OCI-M1 (cell line): ENCODE data around the gene TNFRSF8.

Experiments used
- DNase-seq: peaks from one replicate; lab custom pipeline; 2025; lab: John Stamatoyannopoulos, UW

Gene TNFRSF8

DNA sequence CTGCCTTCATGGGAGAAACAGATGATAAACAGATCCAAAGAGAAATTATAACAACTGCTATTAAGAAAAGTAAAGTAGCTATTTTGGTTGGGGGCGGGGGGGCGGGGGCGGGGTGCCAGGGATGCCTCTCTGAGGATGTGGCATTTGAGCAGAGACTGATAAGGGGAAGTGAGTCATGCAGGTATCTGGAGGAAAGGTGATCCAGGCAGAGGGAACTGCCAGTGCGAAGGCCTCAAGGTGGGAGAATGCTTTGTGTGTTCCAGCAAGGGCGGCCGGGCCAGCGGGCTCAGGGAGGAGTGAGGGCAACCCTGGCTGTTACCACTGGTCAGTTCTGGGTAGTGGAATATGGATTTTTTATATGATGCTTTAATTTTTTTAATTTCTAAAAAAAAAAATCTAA lies 96.7 kb downstream of the TNFRSF8 start:
- DNase-seq, result no peak

DNA sequence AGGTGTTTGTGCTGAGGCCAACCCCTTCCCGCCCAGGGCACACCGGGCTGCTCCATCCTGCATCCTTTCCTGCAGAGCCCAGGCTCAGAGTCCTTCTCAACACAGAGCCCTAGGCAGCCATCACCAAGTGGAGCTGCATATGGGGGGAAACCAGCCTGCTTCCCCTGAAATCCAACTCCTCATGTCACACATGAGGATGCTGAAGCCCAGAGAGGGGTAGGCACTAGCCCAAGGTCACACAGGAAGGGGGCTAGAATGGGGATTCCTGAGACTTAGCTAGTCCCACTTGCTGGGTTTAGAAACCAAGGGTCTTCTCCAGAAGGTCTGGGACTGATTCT lies 98.2 kb downstream of the TNFRSF8 start:
- no peak for DNase-seq

DNA sequence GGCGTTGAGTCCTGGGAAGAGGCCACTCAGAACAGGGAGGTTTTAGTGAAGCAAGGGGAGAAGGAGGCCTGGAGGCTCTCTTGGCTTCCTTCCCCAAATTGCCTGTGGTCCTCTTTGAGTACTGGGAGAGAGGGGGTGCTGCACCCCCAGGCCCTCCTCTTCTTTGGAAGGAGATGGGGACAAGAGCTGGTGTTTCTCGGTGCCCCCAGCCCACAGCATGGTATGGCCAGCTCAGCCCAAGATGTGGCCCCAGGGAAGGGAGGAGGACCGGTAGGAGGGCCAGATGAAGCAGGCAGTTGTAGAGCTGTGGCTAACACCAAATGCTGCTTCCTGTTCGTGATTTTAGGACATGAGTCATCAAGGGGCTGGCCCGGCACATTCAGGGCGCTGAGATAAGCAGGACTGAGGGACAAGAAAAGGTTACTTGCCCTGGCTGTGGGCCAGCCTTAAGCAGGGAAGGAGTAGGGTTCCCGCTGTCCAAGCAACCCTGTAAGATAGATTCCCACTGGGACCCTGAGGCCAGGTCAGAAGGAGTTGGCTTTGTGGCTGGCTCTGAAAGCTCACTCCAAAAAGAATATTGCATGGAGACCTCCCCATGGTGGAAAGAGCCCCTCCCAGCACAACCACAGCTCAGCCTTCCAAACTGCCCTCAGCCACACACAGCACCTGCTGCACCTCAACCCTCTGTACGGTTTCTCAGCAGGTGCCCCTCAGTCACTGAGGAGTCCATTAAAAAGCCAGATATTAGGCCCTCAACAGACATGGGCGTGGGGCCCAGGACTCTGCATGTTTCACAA lies 98.8 kb downstream of the TNFRSF8 start:
- peak; percentile 96 for DNase-seq

DNA sequence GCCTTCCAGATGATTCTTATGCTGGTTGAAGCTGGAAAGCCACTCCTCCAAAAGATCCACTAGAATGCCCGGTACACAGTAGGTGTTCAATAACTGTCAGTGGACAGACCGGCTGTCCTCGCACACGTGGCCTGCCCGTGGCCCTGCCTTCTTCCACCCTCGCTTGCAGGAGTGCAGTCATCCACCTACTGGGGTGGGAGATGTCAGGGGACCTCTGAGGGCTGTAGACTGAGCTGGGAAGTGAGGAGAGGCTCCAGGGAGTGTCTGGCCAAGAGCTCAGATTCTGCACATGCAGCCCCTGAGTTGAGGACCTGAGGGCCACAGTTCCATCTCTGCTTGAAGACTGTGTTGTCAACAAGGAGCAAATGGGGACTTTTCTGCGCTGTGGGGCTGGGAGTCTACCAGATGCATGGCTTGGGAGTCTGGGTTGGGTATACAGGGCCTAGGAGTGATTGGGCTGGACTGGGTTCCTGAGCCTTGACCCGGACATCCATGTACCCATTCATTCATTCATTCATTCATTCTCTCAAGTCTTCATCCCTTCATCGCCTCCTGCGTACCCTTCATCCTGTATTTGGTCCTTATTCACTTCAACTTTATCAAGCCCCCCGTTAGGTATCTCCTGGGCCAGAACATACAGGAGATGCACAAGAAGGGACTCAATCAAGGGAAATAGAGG lies 99.5 kb downstream of the TNFRSF8 start:
- no peak for DNase-seq

DNA sequence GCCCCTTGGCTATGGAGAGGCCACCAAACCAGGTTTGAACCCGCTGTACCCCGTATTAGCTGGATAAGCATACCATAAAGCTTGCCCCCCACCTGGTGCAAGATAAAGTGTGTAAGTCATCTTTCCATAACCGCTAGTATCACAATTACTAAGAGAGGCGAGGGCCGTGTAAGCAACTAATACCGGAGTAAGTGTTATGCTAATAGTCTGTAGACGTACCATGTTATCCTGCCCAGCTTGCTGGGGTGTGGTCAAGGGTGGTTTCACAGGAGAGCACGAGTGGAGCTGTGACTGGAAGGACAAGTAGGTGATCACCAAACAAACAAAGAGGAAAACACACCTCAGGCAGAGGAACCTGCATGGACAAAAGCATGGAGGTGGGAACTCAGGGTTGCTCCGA lies 100.1 kb downstream of the TNFRSF8 start:
- no peak for DNase-seq

DNA sequence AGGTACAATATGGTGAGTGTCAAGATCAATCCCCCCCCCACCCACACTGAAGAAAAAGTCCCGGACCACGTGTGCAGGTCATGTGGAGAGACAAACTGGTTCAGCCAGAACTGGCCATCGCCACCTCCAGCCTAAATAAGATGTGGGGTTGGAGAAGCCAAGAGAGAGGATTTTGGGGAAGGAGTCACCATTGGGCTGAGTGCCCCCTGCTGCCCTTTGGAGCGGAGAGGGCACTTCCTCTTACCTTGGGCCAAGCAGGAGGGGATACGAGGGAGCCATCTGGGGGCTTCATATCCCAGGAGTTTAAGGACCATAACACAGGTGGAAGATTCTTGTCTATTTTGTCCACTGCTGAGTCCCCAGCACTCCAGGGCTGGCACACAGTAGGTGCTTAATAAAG lies 101.1 kb downstream of the TNFRSF8 start:
- no peak for DNase-seq

DNA sequence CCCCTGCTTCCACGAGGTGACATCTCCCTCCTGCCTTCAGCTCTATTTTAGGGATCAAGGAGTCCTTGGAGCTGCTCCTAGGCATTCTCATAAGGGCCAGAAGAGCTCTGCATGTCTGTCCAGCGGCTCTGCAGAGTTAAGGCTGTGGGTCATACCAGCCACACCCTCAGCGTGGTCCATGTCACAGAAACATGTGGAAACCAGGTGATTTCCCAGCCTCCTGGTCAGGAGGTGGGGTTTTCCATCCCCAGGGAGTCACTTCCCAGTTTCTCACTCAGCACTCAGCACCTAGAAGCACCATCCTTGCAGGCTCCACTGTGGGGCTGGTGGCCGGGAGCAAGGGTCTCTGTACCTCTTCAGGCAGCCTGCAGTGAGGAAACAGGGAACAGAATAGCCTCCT lies 102.2 kb downstream of the TNFRSF8 start:
- DNase-seq, result no peak

DNA sequence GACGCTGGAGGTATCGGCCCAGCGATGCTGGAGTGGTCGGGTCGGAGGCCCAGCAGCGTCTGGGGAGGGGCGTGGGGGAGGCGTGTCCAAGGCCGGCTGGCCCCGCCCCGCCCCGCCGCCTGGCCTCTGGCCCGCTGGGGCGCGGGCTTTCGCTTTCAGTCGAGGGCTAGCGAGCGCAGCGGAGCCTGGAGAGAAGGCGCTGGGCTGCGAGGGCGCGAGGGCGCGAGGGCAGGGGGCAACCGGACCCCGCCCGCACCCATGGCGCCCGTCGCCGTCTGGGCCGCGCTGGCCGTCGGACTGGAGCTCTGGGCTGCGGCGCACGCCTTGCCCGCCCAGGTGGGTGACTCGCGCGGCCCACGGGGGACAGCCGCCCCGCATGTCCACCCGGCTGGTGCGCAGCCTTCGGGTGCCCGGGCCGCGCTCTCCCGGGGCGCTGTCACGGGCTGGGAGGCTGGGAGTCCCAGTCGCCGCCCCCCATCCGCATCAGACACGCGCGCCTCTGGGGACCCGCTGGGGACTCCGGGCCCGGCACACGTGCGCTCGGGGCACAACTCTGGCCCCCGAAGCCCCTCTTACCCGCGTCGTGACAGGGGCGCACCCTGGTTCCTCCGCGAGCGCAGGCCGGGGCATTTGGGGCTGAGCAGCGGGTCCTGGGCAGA lies 103.9 kb downstream of the TNFRSF8 start, which contains the start of gene TNFRSF1B:
Gene TNFRSF1B (plus strand): TSS at position 158 of the 659 bp plus-strand sequence. CDS start 101 bp downstream, at position 259.
- peak; percentile 90 for DNase-seq

DNA sequence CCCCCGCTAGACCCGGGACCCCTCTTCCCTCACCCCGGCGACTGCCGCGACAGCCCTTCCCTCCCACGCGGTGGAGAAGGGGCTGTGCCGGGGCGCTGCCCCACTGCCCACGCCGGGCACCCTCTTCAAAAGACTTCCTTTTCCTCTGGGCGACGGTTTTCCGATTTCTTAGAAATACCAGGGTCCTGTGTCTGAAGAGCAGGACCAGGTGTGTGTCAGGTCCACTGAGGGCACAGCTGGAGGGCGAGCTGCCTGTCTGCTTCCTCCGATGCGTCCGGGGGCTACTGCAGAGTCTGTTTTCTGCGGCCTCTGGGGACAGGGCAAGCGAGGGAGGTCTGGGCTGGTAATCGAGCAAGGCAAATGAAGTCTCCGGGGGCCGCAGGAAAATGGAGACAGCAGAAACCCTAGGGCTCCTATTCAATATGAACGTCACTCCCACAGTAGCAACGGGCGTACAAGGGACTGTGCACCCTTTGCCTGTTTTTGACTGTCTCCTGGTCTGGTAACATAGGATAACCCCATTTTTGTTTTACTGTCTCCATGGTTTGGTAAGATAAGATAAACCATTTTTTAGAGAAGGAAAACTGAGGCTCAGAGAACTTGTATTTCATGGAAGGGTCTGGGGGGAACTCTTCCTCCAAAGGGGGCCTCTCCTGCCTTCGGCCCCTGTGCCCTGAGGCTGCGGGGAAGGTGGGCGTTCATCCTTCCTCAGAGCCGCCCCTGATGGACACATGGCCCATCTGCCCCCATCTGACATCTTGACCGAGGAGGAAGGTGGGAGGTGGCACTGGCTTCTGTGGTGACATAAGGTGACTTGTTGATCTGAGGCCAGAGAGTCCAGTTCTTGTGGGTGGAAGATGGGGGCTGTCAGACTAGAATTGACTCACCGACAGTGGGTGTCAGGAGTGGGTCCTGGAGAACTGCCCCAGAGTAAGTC lies 104.7 kb downstream of the TNFRSF8 start:
- DNase-seq, result peak; percentile 59

DNA sequence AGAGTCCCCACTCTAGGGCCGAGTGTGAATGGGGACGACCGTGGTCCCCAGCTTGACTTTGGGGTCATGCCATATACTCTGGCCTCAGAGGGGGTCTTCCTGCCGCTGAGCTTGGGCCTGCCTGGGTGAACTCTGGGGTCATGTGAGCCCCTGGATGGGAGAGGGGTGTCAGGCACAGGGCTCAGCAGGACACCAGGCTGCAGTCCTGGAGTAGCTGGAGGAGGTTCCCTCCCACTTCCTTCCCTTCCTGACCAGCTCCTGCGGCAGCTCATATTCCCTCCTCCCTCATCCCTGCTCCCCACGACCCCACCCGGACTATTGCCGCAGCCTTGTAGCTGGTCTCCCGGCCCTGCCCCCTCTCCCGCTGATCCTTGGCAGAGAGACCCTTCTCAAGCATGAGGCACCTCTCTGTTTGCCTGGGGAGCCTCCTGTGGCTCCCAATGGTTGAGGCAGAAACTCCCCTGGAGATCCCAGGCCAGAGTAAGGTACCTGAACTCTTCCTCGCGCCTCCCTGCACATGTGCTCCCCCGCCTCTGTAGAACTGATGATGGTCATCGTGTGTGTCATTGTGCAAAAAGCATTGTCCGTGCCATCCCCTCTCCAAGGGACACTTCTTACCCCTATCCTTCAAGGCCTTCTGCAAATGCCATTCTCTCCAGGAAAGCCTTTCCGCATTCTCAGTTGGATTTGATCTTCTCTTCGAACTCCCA lies 105.5 kb downstream of the TNFRSF8 start:
- DNase-seq, result no peak

DNA sequence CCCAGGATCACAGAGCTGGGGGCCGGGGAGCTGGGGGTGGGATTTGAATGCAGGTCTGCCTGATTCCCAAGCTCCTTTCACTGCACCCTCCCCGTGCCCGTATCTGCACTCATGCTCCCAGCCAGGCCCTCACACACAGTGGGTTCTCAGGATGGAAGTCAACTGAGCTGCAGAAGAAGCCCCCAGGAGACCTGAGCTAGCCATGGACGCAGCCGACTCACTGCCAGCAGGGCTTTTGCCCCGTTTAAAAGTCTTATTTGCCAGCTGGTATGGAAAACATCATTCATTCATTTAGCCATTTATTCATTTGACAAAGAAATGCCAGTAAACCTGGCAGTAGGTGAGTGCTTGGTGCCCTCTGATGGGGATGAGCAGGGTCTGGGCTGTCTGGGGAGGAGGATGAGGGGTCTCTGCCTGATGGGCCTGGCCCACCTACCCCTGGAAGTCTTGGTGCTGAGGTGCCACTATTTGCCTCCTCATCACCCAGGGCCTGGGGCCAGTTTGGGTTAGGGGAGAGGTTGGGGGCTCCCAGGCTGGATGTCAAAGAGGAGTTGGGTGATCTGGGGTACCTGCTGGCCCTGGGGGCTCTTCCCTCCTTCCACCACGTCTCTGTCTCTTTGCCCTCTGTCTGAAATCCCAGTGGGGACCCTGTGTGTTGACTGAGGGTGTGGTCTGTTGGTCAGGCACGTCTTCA lies 106.5 kb downstream of the TNFRSF8 start:
- no peak for DNase-seq

DNA sequence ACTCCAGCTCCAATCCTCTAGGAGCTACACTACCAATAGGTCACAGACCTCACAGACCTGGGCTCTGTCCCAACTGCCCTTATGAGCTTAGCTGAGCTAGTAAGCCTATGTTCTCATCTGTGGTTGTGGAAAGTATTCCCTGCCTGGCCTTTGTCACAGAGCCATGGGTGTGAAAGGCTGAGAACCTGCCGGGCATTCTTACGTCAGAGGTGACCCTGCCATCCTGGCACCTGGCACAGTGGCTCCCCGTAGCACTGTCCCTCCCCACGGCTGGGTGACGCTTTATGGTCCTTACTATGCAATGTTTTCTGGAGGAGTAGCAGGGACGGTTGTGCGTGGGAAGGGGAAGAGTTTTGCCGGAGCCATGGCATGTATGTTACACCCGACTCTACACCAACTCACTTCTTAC lies 107.2 kb downstream of the TNFRSF8 start:
- DNase-seq, result no peak

DNA sequence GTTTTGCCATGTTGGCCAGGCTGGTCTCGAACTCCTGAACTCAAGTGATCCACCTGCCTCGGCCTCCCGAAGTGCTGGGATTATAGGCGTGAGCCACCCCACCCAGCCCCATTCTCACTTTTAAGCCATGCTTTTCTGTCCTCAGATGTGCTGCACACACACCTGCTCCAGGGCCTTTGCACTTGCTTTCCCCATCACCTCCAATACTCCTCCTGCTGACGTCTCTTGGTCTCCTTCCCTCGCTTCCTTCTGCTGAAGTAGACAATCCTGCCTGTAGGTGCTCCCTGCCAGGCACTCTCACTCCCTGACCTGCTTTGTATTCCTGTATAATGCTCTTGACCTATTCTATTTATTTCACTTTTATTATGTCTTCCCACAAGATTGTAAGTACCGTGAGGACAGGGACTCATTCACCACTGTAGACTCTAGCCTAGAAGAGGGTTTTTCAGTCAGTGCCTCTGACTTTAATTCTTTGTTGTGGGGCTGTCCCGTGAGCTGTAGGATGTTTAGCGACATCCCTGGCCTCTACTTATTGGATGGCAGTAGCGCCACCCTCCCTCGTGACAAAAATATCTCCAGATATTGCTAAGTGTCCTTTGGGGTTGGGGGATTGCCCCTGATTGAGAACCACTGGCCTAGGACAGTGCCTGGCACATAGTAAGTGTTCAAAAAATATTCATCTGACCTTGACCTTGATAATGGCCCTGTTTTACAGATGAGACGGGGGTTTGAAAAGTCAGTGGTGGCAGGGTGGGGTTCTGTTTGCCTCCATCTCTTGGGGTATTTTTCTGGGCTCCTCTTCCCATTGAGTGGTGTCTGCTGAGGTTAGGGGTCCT lies 108.3 kb downstream of the TNFRSF8 start:
- DNase-seq, result no peak

DNA sequence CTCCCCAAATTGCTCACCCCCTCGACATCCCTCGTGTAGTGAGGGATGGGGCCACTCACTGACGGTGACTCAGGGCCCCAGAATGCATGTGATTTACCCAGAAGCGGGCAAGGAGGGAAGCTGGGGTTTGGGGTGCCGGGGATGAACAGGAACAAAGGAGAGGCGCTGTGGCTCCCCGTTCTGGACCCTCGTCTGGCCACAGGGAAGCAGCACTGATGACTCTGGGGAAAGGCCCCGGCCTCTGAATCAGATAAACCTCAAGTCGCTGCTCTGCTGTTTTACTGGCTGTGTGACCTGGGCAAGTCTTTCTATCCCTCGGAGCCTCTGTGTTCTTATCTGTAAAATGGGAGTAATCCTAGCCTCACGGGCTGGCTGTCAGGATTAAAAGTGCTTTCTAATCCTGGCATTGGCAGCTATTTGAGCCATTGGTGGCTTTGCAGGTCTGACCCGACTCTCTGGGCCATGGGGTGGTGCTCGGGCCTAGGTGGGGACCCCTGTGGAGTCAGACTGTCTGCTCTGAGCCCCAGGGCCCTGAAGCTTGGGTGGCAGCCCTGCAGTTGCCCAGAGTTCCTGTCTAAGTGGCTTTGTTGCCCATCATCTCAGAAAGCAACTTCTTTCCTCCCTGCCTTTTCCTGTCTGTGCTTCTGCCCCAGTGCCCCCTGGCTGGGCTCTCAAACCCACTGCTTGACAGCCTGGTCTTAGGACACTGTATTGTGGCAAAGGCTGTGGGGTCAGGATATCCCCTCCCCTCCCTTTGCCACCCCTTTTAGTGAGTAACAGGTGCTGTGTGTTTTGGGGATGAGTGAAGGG lies 109.1 kb downstream of the TNFRSF8 start:
- no peak for DNase-seq

DNA sequence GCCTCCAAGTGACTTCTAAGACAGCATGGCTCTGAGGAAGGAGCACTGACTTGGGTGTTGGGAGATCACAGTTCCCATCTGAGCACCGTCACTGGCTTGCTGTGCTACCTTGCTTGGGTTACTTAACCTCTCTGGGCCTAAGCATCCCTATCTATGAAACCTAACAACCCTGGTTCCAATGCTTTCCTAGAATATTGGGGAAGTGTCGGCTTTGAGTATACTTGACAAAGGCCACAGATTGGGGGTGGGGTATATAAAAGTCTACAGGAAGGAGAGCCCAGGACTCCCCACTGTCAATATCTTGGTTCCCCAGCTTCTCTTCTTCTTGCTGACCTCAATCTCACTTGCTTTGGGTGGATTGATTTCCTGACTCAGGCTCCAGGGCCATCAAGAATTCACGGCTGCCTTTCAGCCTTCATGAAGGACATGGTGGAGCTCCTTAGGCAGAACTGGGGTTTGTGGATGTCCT lies 110.0 kb downstream of the TNFRSF8 start:
- no peak for DNase-seq

DNA sequence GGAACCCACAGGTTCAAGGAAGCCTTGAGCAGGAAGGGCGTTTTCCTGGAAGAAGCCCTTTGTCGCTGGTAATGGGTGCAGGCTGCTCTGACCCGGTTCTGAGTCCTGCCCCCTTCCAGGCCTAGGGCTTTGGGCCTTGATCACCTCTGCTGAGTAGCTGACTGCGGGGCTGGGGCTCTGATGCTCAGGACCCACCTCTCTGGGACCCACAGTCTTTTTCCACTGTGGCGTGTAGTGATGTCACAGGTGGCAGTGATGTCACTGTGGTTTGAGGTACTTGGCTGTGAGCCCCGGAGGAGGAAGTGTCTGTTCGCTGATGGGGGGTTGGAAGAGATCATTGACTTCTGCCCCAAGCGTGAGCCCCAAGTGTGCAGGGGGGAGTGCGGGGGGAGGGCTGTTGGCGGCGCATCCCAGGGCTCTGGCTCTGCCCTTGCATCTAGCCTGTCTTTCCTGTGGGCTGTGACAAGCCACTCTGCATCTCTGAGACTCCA lies 110.6 kb downstream of the TNFRSF8 start:
- DNase-seq, result peak; percentile 74

DNA sequence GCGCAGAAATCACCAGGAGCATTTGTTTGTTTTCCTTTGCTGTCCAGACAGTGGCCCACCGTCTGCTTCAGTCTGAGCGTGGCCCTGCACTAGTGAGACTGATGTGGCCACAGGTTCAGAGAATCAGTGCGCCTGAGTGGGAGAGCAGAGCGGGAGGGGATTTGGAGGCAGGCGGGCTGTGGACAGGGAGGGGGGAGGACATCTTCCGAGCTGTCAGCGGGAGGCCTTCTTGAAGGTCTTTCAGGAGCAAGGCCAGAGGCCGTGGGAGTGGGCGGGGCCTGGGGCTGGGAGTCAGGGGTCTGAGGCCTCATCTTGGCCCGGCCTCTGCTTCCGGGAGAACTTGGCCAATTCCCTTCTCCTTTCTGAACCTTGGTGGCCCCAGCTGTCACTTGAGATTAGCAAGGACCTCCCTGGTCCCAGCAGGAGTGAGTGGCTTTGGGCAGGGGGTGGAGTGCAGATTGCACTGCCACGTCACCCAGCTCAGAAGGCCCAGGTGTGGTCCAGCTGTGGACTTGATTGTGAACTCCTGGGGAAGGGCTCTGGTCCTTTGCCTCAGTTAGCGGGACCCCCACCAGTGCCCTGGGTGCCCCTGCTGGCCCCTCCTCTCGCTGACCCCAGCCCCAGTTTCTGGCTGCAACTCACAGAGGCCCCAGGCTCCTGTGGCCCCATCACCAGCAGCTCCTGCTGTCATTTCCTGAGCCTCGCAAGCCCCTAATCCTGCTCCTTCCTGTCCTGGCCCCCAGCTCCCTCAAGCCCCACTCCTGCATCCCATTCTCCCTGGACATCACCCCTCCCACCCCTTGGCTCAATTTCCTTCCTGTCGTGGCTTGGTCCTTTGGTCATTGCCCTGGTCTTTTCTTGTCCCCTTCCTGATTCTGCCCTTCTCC lies 112.1 kb downstream of the TNFRSF8 start:
- no peak for DNase-seq
